ENCODE results near the gene CEP192. TPM values are rescaled to one million over a fixed set of nuclear protein-coding genes. Genes with fewer than 3 reads are reported as not detected.

Gene CEP192
- total RNA-seq, 1 donor from 2014 or later = 37.5 TPM

DNA sequence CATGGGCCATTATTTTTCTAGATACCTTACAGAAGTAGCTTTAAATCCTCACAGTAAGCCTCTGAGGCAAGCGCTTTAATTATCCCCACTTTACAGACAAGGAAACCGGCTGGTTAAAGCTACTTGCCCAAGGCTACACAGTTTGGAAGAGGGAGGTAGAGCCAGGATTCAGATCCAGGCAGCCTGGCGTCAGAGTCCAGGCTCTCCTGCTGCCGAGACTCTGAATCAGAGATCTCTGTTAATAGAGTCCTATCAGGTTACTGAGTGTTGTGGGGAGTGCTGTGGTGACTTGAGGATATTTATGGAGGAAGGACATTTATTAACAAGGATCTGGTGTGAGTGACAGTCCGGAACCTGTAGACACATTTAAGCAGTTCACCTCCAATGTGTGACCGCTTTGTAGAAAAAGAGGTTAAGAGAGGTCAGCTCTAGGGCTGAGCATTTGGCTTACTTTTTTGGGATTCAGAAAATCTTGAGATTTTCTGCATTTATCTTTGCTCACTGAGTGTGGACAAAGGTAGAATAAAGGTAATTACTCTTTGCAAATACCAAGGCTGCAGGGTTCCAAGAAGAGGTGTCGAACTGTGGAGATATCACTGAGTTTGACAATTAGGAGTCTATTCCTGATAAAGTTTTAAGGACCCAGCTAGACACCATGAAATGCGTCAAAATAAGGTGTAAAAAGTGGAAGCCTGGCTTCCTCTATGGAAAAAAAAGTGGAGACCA is 1.6 kb upstream of the CEP192 start:
- TF ChIP-seq, protein P1, sequence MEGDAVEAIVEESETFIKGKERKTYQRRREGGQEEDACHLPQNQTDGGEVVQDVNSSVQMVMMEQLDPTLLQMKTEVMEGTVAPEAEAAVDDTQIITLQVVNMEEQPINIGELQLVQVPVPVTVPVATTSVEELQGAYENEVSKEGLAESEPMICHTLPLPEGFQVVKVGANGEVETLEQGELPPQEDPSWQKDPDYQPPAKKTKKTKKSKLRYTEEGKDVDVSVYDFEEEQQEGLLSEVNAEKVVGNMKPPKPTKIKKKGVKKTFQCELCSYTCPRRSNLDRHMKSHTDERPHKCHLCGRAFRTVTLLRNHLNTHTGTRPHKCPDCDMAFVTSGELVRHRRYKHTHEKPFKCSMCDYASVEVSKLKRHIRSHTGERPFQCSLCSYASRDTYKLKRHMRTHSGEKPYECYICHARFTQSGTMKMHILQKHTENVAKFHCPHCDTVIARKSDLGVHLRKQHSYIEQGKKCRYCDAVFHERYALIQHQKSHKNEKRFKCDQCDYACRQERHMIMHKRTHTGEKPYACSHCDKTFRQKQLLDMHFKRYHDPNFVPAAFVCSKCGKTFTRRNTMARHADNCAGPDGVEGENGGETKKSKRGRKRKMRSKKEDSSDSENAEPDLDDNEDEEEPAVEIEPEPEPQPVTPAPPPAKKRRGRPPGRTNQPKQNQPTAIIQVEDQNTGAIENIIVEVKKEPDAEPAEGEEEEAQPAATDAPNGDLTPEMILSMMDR (conservative IDR thresholded peaks at IDR 0.05) = no peak
- no peaks in the 10 kb centered on the region for H3K36me3 Mint-ChIP-seq
- peak overlapping the region; percentile 93 for H3K27ac Mint-ChIP-seq
- no peaks in the 10 kb centered on the region for H3K9me3 Mint-ChIP-seq
- no peaks in the 10 kb centered on the region for H3K27me3 Mint-ChIP-seq
- no peak for DNase-seq (ENCODE audit: extremely low spot score, unreplicated experiment)
- H3K4me3 Mint-ChIP-seq = peak overlapping the region; percentile 91
- peaks cover 24% of the 10 kb centered on the region for H3K4me1 Mint-ChIP-seq (ENCODE audit: unreplicated experiment)

GRCh38 chr18:12990123-12990475 is 1.1 kb upstream of the CEP192 start:
- no peaks in the 10 kb centered on the region for H3K9me3 Mint-ChIP-seq
- no peak for DNase-seq (ENCODE audit: extremely low spot score, unreplicated experiment)
- peak overlapping the region; percentile 91 for H3K4me3 Mint-ChIP-seq
- H3K4me1 Mint-ChIP-seq (ENCODE audit: unreplicated experiment) = peaks cover 24% of the 10 kb centered on the region
- H3K27me3 Mint-ChIP-seq = no peaks in the 10 kb centered on the region
- TF ChIP-seq, protein P1 (conservative IDR thresholded peaks at IDR 0.05) = no peak
- H3K27ac Mint-ChIP-seq = peak overlapping the region; percentile 93
- no peaks in the 10 kb centered on the region for H3K36me3 Mint-ChIP-seq

GRCh38 chr18:12990641-12990966 is 558 bp upstream of the CEP192 start:
- no peak for DNase-seq (ENCODE audit: extremely low spot score, unreplicated experiment)
- H3K9me3 Mint-ChIP-seq = no peaks in the 10 kb centered on the region
- H3K27ac Mint-ChIP-seq = peak overlapping the region; percentile 93
- peaks cover 24% of the 10 kb centered on the region for H3K4me1 Mint-ChIP-seq (ENCODE audit: unreplicated experiment)
- TF ChIP-seq, protein P1 (conservative IDR thresholded peaks at IDR 0.05) = no peak
- no peaks in the 10 kb centered on the region for H3K36me3 Mint-ChIP-seq
- H3K4me3 Mint-ChIP-seq = peak overlapping the region; percentile 91
- no peaks in the 10 kb centered on the region for H3K27me3 Mint-ChIP-seq

DNA sequence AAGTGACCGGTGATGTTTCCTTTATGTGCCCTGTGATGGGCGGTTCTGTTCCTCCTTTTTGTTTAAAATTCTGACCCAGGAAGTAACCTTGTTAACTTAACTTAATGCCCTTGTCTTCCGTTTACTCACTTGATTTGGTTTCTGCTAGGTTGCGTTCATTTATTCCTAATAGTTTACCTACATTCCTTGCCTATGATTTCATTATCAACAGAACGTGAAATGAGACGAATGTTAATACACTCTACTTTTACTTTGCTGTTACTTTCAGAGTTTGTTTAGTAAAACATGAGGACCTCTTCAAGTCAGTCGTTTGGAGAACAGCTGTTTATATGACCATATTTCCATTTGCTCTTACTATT is 638 bp downstream of the CEP192 start:
- Mint-ChIP-seq H3K27me3 (no peaks in the 10 kb centered on the region), H3K4me1 (ENCODE audit: unreplicated experiment) (peaks cover 24% of the 10 kb centered on the region), H3K27ac (peak overlapping the region; percentile 93), H3K9me3 (no peaks in the 10 kb centered on the region), H3K36me3 (no peaks in the 10 kb centered on the region), H3K4me3 (peak overlapping the region; percentile 91)
- no peak for DNase-seq (ENCODE audit: extremely low spot score, unreplicated experiment)
- TF ChIP-seq, protein P1 (conservative IDR thresholded peaks at IDR 0.05) = no peak

GRCh38 chr18:12993439-12993838 is 2.3 kb downstream of the CEP192 start:
- TF ChIP-seq, protein P1 (conservative IDR thresholded peaks at IDR 0.05) = no peak
- no peak for DNase-seq (ENCODE audit: extremely low spot score, unreplicated experiment)
- Mint-ChIP-seq H3K9me3 (no peaks in the 10 kb centered on the region), H3K4me1 (ENCODE audit: unreplicated experiment) (peaks cover 24% of the 10 kb centered on the region), H3K27me3 (no peaks in the 10 kb centered on the region), H3K27ac (no peak overlapping the region), H3K36me3 (no peaks in the 10 kb centered on the region), H3K4me3 (no peak overlapping the region)

DNA sequence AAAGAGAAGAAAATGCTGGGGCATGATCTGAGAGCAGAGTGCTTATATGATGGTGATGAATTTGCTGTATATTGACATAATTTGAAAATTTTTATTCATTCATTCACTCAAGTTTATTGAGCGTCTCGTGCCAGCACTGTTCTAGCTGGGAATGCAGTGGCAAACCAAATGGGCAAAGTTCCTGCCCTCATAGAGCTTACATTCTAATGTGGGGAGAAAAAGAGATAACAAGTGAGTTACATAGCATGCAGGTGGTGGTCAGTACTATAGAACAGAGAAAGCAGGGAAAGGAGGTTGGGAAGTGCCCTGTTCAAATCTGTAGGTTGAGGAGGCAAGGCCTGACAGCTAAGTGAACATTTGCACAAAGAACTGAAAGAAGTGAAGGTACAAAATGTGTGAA is 4.3 kb downstream of the CEP192 start:
- TF ChIP-seq, protein P1 (conservative IDR thresholded peaks at IDR 0.05) = no peak
- Mint-ChIP-seq H3K9me3 (no peaks in the 10 kb centered on the region), H3K4me3 (no peak overlapping the region), H3K27ac (no peak overlapping the region), H3K36me3 (no peaks in the 10 kb centered on the region), H3K4me1 (ENCODE audit: unreplicated experiment) (peaks cover 13% of the 10 kb centered on the region), H3K27me3 (no peaks in the 10 kb centered on the region)
- DNase-seq (ENCODE audit: extremely low spot score, unreplicated experiment) = no peak
